T-helper 2 cell treated with Interferon-gamma antibody and Interleukin-4, amounts not matched to agents 100 ng/mL and 5 ng/mL, for 36 hours (primary cell): ENCODE results near the gene CRYBA2. TPM values are rescaled to one million over a fixed set of nuclear protein-coding genes. Genes with fewer than 3 reads are reported as not detected.

Experiments
- intact Hi-C: fragments of 100-400 bp; cut with micrococcal nuclease; formaldehyde crosslinking; loops from one replicate; pipeline ENCODE4 v1.15.1; 2023
- total RNA-seq: library from RNA; stranded (reverse); gene quantifications from 2 replicates; pipeline ENCODE4 v1.2.3, GENCODE V29; 2022

The CRYBA2 gene
- total RNA-seq, 1 donor from 2014 or later: not detected

GRCh38 chr2:218982586-218983262, 10.5 kb downstream of the CRYBA2 start:
- intact Hi-C loops: loop anchor here (5.0 kb wide), 2 partner anchors 75 to 105 kb away; no protein-coding TSS in a partner anchor

DNA sequence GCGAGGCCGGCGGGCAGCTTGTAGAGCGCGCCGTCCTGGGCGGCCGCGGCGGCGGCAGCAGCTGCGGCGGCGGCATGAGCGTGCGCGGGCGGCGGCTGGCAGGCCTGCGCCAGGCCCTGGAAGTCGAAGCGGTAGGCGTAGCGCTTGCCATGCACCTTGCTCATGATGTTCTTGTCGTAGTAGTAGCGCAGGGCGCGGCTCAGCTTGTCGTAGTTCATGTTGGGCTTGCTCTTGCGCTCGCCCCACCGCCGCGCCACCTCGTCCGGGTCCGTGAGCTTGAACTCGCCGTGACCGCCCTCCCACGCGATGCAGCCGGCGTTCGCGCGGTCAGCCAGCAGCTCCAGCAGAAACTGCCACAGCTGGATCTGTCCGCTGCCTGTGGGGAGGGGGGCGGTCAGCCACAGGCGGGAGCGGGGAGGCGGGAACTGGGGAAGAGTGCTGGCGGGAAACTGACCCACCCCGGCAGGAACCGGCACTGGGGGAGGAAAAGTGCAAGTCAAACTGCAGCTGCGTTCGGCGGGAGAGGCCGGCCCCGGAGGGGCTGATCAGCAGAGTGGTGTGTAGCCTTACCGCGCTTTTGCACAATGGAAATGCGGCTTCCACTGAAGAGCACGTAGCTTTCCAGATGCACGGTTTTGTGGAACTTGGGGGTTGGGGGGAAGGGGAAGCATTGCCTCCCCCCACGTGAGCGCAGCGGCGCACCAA, 11.2 kb downstream of the CRYBA2 start:
- intact Hi-C loops: loop anchor here (2.0 to 5.0 kb wide), 3 partner anchors 13 to 105 kb away; no protein-coding TSS in a partner anchor

DNA sequence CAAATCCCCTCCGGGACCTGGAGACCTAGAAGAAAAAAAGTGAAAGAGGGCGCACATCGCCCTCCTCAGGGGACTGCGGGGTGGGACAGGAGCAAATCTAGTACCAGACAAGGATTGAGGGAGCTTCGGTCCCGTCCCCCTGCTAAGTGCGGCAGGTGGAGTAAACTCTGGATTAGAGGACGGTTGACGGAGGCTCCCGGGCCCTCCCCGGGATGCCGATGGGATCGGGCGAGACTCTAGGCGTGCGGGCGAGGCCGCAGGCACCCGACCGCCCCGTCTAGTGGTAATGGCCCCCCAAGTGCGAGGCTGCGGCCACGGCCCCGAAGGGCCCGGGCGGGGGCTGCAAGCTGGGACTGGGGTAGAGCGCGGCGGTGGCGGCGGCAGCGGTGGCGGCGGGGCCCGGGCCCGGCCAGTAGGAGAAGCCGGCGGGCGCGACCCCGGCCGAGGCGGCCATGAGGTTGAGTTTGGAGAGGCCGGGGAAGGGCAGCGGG, 11.8 kb downstream of the CRYBA2 start:
- intact Hi-C loops: loop anchor here (2.0 to 5.0 kb wide), 3 partner anchors 13 to 104 kb away; no protein-coding TSS in a partner anchor

DNA sequence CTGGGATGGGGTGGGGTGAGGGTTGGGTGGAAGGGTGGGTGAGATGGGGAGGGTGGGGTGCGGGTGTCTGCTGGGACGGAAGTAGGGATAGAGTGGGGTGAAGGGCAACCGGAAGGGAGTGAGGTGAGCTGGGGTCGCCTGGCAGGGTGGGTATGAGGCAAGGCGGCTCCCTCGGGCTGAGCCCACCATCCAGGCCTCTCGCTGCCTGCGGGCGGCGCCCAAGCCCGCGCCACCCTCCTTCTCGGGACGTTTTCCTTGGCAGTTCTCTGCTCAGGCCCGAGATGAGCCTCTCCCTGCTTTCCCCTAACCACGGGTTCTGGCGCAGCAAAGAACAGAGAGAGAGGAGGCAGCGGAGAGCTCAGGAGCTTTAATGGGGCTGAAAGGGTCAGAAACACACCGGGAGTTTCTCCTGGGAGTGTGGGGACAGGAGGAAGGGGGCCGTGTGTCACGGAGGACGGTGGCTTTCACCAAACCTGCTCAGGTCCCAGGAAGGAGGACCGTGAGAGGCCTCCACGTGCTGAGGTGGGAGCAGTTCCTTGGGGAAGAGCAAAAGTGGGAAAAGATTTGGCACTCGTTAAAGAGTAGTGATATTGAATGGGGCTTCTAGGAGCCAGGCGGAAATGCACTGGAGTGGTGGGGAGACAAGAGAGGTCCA, 12.4 kb downstream of the CRYBA2 start:
- intact Hi-C loops: loop anchor here (2.0 to 5.0 kb wide), 3 partner anchors 14 to 104 kb away; no protein-coding TSS in a partner anchor

- intact Hi-C loops: loop anchor here (2.0 to 5.0 kb wide), 3 partner anchors 15 to 103 kb away; no protein-coding TSS in a partner anchor
Measured at GRCh38 chr2:218979846-218980734, 13.1 kb downstream of the CRYBA2 start.

DNA sequence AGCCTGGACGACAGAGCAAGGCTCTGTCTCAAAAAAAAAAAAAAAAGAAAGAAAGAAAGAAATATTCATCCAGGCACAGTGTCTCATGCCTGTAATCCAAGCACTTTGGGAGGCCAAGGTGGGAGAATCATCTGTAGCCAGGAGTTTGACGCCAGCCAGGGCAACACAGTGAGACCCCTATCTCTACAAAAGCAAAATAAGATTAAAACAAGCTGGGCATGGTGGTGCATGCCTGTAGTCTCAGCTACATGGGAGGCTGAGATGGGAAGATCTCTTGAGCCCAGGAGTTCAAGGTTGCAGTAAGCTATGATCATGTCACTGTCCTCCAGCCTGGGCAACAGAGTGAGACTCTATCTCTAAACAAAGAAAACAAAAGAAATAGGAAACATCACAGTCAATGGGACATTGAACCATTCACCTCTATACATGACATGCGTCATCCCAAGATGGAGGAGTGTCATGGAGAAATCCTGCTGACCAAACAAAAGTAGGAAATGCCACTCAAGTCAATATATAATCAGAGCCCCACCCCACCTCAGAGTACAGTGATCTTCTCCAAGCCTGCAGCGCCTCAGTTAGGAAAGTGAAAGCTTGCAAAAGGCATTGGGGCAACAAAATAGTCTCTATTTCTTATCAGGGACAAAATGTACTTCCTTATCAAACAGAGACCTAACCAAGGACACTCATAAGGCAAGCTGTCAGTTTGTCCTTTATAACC, 18.0 kb downstream of the CRYBA2 start:
- intact Hi-C loops: no loop called here

DNA sequence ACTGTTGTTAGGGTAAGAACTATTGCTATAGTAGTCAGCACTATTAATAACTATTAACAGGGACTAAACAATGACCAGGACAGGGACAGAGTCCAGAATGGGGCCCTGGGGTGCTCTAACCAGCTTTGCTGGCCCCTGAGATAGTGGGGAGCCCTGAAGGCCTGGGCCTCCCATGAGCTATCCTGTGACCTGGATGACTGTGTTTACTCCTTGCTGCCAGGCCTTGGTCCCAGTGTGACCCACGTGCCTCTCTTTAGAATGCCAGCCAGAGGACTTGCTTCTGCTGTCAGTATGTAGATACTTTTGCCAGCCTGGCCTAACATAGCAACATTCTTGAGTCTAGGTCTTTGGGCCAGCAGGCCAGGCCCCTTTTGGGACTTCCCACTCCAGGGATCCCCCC, 22.3 kb downstream of the CRYBA2 start:
- intact Hi-C loops: no loop called here

GRCh38 chr2:218964041-218964771, 29.0 kb downstream of the CRYBA2 start:
- intact Hi-C loops: no loop called here

DNA sequence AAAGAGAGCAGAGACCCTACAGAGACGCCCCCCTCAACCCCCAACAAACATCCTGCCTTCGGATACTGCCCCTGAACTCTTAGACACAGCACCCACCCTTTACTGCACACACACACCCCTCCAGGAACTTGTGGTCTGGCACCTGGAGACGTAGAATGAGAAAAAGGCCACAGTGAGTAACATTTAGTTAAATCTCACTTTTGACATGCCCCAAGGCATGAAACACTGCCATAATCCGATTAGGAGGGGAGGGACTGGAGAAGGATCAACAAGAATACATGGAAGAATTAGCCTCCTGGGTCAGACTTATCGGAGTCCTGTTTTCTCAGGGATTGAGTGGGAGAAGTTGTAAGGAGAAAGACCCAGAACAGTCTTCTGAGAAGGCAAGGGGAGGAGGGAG, 29.6 kb downstream of the CRYBA2 start:
- intact Hi-C loops: no loop called here

GRCh38 chr2:218962859-218963492, 30.2 kb downstream of the CRYBA2 start:
- intact Hi-C loops: no loop called here

DNA sequence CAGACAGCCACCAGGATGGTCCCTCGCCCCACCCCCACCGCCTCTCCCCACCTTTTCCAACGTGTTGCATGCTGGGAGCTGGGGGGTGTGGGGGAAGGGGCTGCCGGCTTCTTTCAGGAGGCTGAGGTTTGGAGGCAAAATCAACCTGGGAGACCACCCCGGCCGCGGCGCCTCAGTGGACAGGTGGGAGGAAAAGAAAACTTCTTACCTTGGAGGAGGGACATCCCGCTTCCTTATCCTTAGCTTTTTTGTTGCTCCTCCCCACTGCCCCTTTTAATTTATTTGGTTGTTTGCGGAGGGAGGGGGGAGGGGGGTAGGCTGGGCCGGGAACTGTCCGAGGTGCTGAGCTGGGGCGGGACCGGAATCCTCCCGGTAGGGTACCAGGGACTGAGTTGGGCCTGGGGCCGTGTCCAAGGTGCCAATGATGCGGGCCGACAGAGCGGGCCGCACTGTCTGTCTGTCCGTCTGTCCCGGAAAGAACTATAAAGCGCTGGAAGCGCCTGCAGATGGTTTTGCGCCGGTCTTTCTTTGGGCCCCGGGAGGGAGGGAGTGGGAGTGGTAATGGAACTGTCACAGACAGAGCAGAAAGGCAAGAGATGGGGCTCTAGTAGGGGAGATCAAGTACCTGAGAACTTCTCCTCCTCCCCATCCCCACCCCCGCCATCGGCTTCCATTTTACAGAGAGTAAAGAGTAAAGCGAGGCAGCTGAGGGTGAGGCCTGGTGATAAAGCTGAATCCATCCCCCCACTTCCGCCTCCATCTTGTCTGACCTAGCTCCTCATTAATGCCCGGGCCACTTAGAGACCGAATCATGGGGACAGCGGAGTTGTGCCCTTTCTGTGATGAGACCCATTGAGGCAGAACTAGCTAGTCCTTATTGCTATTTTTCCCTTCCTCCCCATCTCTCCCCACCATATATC, 31.3 kb downstream of the CRYBA2 start:
- intact Hi-C loops: no loop called here

- intact Hi-C loops: no loop called here
Measured at GRCh38 chr2:218961229-218961628, 32.0 kb downstream of the CRYBA2 start.

GRCh38 chr2:218960309-218961165, 32.7 kb downstream of the CRYBA2 start:
- intact Hi-C loops: no loop called here

GRCh38 chr2:218959761-218960308, 33.4 kb downstream of the CRYBA2 start:
- intact Hi-C loops: no loop called here

DNA sequence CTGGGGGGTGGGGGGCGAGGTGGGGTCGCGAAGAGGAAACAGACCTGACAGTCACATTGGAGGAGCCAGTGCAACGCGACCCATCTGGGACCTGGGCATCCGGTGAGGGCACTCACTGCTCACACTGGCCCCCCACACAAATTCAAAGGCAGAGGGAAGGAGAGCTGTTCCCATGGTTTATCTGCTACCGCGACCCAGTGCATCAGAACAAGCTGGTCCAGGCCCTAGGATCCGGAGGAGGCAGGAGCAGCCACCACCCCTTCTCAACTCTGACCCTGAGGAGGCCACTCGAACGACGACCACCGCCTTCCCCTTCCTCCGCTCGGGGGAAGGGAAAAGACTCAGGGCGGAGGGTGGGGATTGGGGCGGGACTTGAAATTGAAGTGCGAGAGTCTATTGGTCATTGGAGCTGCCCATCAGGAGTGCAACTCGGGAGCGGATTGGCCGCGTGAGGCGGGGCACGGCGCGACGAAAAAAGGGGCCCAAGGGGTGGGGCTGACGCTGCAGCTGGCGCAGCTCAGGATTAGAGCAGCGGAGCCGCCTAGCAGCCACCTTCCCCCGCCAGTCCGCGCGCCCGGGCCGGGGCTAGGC, 34.0 kb downstream of the CRYBA2 start, which contains the start of gene CDK5R2:
TSS of gene CDK5R2 (plus strand) at position 526 of the 591 bp plus-strand sequence. CDS start 155 bp downstream, outside the sequence.
- intact Hi-C loops: no loop called here

- intact Hi-C loops: no loop called here
Measured at GRCh38 chr2:218958276-218958675, 34.9 kb downstream of the CRYBA2 start.
